C4-2B (cell line): ENCODE measurements around the gene WWOX.
"Not testable (repeated sequence)": the region's sequence is repeated elsewhere in the genome, so short reads cannot be mapped to it uniquely, and the experiment has no call there.

Source experiments
- H3K27ac ChIP-seq: fragments of 450-650 bp; 2 replicates; pipeline ENCODE4 v1.5.1; 2017
- ZFX ChIP-seq: fragments of 450-650 bp; IDR thresholded peaks from 2 replicates; pipeline ENCODE4 v1.6.1; 2017
- TF ChIP-seq, protein P1 (sequence below): fragments of 450-650 bp; conservative IDR thresholded peaks from 2 replicates; pipeline ENCODE4 v1.5.1; 2017; ENCODE audit warnings: mild to moderate bottlenecking

WWOX gene

DNA sequence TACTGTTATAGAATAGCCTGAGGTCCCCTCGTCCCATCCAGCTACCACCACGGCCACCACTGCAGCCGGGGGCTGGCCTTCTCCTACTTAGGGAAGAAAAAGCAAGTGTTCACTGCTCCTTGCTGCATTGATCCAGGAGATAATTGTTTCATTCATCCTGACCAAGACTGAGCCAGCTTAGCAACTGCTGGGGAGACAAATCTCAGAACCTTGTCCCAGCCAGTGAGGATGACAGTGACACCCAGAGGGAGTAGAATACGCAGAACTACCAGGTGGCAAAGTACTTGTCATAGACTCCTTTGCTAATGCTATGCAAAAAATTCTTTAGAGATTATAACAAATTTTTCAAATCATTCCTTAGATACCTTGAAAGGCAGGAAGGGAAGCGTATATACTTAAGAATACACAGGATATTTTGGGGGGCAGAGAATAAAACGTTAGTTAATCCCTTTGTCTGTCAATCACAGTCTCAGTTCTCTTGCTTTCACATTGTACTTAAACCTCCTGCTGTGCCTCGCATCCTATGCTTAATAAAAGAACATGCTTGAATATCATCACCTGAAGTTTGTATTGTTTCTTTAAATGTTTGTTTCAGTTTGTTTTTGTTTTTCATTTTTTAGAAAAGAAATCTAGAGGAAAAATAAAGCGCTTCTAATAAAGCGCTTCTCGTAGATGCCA lies 1112.8 kb downstream of the WWOX start:
- no peak overlapping the region for H3K27ac ChIP-seq
- no peak for TF ChIP-seq ZFX
- TF ChIP-seq, protein P1, sequence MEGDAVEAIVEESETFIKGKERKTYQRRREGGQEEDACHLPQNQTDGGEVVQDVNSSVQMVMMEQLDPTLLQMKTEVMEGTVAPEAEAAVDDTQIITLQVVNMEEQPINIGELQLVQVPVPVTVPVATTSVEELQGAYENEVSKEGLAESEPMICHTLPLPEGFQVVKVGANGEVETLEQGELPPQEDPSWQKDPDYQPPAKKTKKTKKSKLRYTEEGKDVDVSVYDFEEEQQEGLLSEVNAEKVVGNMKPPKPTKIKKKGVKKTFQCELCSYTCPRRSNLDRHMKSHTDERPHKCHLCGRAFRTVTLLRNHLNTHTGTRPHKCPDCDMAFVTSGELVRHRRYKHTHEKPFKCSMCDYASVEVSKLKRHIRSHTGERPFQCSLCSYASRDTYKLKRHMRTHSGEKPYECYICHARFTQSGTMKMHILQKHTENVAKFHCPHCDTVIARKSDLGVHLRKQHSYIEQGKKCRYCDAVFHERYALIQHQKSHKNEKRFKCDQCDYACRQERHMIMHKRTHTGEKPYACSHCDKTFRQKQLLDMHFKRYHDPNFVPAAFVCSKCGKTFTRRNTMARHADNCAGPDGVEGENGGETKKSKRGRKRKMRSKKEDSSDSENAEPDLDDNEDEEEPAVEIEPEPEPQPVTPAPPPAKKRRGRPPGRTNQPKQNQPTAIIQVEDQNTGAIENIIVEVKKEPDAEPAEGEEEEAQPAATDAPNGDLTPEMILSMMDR, result no peak

DNA sequence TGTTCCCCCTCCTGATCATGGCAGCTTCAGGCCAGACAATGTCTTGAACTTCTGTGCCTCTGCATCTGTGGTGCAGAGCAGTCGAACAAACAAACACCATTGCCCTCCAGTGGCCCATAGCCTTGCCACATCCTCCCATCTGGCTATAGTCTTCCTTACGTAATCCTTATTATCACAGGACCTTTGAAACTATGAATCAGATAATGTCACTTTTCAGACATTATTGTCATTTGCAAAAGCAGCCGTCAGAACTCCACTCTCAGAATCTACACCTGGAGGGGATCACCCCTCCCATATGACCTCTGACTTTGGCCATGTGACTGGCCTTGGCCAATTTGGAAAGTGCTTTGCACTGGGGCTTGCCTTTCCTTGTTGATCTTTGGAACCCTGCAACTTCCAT lies 1113.8 kb downstream of the WWOX start:
- no peak for TF ChIP-seq ZFX
- TF ChIP-seq, protein P1, result no peak

GRCh38 chr16:79215289-79215688 lies 1115.8 kb downstream of the WWOX start:
- no peak for TF ChIP-seq ZFX
- TF ChIP-seq, protein P1, result no peak
- no peak overlapping the region for H3K27ac ChIP-seq

More for the DNA sequence above, 1113.8 kb downstream of the WWOX start:
- H3K27ac ChIP-seq, result no peak overlapping the region

DNA sequence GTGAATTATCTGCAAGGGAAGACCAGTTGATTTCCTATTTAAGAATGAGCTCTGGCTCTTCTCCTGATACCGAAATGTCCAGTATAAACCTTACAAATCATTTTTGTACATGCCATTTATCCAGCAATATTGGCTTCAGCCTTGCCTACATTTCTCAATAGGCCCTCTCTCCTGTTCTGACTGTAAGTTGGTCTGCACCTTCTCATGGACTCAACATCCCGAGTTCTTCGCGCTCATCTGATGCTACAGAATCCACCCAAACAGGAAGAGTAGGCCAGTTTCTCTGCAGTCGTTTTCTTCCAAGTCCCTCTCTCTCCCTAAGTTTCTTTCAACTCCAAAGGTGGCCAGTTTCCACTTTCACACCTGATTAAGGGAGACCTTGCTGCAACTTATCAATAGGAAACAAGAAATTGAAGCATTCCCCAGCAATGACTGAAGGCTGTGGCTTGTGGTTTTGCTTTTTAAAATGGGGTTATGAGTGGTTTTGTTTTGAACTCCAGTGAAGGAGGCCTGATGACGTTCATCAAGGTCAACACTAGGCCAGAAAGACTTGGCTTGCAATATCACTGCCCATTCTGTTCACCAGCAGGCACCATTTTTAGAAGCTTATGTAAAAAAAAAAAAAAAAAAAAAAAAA lies 1118.0 kb downstream of the WWOX start:
- H3K27ac ChIP-seq, result no peak overlapping the region
- TF ChIP-seq, protein P1, result no peak
- no peak for TF ChIP-seq ZFX

DNA sequence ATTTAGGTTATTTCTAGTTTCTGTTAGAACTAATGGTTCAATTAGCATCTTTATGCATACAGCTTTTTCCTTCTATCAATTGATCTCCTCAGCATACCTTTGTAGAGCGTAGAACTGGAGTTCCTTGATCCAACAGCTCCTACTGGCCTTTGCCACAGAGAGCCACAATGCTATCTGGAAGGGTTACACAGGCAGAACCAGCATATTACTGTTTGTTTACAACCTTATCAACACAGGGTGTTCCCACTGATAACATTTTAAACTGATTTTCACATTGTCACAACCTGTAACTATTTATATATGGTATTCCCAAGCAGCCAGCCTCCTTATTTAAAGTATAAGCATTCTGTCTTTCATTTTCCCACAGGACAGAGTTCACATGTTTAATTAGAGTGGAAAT lies 1118.9 kb downstream of the WWOX start:
- TF ChIP-seq, protein P1, result no peak
- no peak for TF ChIP-seq ZFX
- H3K27ac ChIP-seq, result no peak overlapping the region

DNA sequence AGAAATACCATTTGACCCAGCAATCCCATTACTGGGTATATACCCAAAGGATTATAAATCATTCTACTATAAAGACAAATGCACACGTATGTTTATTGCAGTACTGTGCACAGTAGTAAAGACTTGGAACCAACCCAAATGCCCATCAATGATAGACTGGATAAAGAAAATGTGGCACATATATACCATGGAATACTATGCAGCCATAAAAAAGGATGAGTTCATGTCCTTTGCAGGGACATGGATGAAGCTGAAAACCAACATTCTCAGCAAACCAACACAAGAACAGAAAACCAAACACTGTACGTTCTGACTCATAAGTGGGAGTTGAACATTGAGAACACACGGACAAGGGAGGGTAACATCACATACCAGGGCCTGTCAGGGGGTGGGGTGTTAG lies 1126.5 kb downstream of the WWOX start:
- not testable (repeated sequence) for H3K27ac ChIP-seq

- no peak for TF ChIP-seq ZFX
- TF ChIP-seq, protein P1, result no peak
These were observed 1129.9 kb downstream of the WWOX start for GRCh38 chr16:79229361-79229760.

GRCh38 chr16:79245700-79246099 lies 1146.2 kb downstream of the WWOX start:
- H3K27ac ChIP-seq, result not testable (repeated sequence)

More at GRCh38 chr16:79229361-79229760, 1129.9 kb downstream of the WWOX start:
- H3K27ac ChIP-seq, result no peak overlapping the region
